ENCODE results near the gene CCDC184. TPM values are rescaled to one million over a fixed set of nuclear protein-coding genes. Genes with fewer than 3 reads are reported as not detected.

The CCDC184 gene
- total RNA-seq, 4 donors from 2014 or later, result 0.24 to 0.63 (median 0.42) TPM

- ATAC-seq (ENCODE audit: low FRiP score), result no peak
- TF ChIP-seq CTCF (IDR thresholded peaks at IDR 0.05), result no peak
- DNase-seq (ENCODE audit: low spot score), result no peak
Observed at GRCh38 chr12:48185181-48185919, 1.9 kb downstream of the CCDC184 start.

- no peak for TF ChIP-seq CTCF (IDR thresholded peaks at IDR 0.05)
- ATAC-seq (ENCODE audit: low FRiP score) (no peak), DNase-seq (ENCODE audit: low spot score) (no peak)
Observed at GRCh38 chr12:48187916-48188695, 4.7 kb downstream of the CCDC184 start.

- ATAC-seq (ENCODE audit: low FRiP score) (peak; percentile 81), DNase-seq (ENCODE audit: low spot score) (peak; percentile 71)
Observed at GRCh38 chr12:48189331-48190125, 6.1 kb downstream of the CCDC184 start.

DNA sequence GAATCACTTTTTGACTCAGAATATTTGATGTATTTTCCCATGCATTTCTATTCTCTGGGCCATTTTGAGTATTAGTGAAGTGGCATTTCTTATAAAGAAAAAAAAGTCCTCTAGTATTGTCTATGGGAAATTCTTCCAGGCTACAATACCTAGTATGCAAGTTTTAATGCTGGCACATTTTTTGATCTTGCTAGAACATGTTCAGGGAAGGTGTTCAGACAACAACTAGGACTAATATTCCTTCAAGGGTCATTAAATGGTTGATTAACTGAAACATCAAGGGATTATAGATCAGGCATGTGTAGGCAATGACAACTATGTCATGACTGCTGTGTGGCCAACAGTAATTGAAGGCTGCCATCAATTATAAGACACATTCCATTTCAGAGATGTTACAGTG, 7.7 kb downstream of the CCDC184 start:
- DNase-seq (ENCODE audit: low spot score), result no peak
- TF ChIP-seq CTCF (IDR thresholded peaks at IDR 0.05), result no peak
- ATAC-seq (ENCODE audit: low FRiP score), result no peak

More at GRCh38 chr12:48189331-48190125, 6.1 kb downstream of the CCDC184 start:
- TF ChIP-seq CTCF (IDR thresholded peaks at IDR 0.05), result no peak

GRCh38 chr12:48192861-48193260, 9.4 kb downstream of the CCDC184 start:
- DNase-seq (ENCODE audit: low spot score), result no peak
- no peak for ATAC-seq (ENCODE audit: low FRiP score)
- no peak for TF ChIP-seq CTCF (IDR thresholded peaks at IDR 0.05)

GRCh38 chr12:48193623-48194022, 10.2 kb downstream of the CCDC184 start:
- DNase-seq (ENCODE audit: low spot score) (no peak), ATAC-seq (ENCODE audit: low FRiP score) (no peak)
- TF ChIP-seq CTCF (IDR thresholded peaks at IDR 0.05), result no peak

All from omental fat pad (tissue), 4 donors.